Stimulated activated CD8-positive, alpha-beta memory T cell treated with anti-CD3 and anti-CD28 coated beads, Interleukin-15, amount 100 ng/mL, for 24 hours (primary cell): ENCODE results near the gene SCN3A.

ENCODE experiments used
- DNase-seq: peaks from one replicate; pipeline ENCODE4 v3.0.0-alpha.2; 2020; ENCODE audit warnings: low read depth

SCN3A gene

DNA sequence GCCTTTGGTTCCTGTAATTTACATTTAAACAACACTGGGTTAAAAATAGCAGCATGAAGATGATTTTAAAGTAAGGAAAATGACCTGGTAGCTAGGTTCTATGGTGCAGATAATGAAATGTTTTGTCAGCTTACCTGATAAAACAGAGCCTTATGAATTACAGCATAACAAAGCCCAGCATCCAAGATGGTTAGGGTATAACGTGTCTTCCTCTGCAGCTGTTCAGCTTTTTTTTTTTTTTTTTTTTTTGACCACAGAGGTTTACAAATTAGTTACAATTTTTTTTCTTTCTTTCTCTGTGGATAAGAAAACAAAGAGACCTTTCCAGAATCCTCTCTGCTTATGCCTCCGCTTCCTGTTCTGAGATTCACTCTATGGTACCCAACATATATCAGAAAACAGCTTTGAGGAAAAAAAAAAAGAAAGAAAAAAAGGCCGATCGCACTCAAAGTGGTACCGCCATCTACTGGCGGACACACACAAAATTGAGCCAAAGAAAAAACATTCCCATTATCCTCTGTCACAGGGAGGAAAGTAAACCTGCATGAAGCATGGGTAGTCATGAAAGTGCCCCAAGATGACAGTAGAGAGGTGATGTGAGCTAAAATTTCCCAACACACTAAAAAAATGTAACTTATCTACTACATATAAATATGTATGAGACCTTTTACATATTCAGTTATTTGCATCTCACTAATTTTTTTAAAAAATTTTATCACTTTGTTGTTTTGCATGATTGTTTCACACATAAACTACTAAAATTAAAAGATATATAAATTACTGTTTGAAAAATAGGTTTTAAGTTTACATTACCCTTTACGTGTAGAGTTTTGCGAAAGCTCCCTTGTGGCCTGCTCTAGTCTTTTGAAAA lies at the start of gene SCN3A:
Gene SCN3A (minus strand): TSS at position 362 of the 871 bp plus-strand sequence. CDS start 27,656 bp downstream, outside the sequence.
- no peak for DNase-seq

DNA sequence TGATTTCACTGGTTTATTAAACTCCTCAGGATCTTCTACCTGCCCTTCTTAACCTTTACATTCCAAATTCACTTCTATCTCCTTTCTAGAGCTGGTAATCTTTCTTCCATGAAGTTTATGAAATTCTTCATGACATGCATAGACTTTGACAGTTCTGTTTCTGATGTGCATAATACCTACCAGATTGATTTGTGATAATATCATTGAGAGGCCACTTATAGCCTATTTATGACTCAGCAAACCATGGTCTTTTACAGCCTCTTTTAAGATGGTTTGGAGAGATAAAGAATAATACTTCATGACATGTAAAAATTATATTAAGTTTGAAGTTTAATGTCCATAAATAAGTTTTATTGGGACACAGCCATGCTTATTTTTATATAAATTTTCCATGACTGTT lies 49.3 kb upstream of the SCN3A start:
- no peak for DNase-seq

DNA sequence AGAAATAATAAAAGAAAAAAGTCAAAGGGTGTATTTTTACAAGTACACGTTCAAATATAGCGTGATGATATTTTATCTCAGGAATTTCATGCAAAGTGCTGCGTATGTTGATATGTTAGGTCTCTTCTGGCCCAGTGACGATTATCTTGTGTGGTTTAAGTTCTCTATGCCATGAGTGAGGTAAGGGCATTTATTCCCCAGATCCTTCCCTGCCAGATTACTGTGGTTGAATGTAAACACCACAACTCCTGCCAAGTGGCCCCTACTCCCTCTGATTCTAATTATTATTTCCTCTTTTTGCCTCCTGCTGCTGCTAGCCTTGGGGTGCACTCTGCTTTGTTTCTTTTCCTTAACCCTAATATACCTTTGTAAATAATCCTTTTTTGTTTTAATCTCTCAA lies 47.5 kb upstream of the SCN3A start:
- no peak for DNase-seq

DNA sequence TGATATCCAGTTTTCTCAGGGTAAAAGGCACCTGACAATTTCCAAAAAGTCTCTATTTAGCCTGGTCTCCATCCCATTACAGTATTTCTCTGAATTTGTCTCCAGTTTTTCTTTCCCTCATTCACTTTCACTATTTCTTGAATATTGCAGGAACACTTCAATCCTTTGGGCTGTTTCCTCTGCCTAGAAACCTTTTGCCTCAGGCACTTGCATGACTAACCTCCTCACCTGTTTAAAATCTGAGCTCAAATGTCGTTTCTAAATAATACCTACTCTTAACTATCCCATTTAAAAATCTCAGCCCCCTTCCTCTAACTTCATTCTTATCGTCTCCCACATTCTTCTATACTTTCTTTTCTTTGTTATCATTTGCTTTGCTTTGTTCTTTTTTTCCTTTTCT lies 44.4 kb upstream of the SCN3A start:
- DNase-seq = no peak

DNA sequence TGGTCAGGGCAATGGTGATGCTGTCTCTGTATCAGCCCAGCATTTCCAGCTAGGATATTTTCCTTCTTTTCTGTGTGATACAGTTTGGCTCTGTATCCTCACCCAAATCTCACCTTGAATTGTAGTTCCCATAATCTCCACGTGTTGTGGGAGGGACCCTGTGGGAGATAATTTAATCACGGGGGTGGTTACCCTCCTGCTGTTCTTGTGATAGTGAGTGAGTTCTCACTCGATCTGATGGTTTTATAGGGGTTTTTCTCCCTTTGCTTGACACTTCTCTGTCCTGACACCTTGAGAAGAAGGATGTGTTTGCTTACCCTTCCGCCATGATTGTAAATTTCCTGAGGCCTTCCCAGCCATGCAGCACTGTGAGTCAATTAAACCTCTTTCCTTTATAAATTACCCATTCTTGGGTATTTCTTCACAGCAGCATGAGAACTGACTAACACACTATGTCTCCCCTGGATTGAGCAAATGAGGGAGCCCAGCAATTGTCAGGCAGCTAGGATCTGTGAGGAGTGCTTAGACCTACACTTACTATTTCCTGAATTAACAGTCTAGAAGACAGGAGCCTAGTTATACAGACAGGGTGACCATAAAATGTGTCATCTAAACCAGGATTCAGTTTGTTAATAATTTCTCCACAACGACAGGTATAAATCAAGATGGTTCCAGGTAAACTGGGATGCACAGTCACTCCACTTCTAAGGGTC lies 41.4 kb upstream of the SCN3A start:
- DNase-seq = no peak

DNA sequence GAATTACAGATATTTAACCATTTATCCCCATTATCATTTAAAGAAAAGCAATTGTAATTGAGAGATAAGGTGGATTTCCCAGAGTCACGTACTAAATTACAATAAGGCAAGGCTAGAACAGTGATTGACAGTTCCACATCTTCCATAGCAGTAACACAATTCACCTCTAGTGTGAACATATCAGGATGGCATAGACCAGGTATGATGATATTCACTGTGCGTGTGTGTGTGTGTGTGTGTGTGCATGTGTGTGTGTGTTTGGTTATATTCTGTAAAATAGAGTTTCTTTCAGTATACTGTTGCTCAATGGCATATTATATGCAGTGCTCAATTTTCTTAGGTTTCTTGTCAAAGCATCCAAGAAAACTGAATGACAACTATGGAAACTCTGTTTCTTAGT lies 37.1 kb upstream of the SCN3A start:
- DNase-seq = no peak

DNA sequence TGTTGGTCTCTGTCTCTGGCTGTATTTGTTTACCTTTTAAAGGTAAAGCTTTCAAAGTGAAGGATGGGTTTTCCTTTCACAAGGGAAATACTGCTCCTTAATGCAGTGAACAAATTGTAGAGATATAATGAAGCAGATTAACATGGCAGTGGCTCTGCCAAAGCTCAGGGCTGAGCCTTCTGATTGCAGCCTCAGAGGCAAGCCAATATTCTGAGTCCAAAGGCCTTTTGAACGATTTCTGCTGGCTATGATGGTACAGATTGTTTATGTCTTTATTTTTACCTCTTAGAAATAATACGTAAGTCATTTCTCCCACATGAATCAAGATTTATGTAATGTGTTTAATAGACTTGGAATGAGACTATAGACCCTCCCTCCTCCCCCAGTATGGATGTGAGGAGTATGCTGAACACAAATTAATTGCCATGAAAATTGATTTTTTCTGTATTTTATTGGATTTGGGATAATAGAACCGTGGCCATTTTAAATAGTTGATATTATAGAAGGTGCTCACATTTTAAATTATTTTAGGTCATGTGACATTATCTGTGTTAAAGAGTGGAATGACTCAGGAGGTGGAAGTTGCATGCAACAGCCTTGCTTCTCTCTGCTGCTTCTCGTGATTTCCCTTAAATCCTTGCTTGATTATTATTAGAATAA lies 36.1 kb upstream of the SCN3A start:
- no peak for DNase-seq

DNA sequence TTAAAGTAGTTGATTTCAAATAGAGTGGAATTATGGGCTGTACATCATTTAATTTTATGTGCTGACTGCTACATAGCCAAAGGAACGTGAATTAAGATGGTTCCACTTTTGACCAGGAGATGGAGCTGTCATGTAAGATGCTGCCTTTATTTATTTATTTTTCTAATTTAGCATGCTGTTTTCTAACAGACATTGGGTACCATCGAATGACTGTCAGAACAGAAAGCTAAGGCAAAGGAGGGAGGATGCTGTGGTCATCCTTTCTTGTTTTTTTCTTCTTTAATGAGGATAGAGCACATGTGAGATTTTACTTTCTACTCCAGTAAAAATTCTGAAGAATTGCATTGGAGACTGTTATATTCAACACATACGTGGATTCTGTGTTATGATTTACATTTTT lies 35.4 kb upstream of the SCN3A start, which contains the start of gene SCN2A:
Gene SCN2A (plus strand): TSS at position 185 of the 400 bp plus-strand sequence. CDS start 56,410 bp downstream, outside the sequence.
- no peak for DNase-seq

DNA sequence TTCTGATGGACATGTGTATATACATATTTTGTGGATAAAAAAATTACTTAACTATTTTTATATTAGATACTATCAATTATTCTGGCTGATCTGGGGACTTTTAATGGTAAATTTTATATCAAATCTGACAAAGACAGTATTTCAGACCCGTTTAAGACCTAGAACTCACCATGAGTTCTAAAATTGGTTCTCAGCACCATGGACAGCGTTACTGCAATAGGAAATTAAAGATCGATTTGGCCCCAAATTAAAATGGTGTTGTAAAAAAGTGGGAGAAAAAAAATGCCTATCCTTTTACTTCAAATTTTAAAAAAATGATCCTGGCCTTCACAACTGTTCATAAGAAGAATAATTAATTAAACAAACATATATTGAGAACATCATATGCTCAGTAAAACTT lies 34.4 kb upstream of the SCN3A start:
- no peak for DNase-seq

DNA sequence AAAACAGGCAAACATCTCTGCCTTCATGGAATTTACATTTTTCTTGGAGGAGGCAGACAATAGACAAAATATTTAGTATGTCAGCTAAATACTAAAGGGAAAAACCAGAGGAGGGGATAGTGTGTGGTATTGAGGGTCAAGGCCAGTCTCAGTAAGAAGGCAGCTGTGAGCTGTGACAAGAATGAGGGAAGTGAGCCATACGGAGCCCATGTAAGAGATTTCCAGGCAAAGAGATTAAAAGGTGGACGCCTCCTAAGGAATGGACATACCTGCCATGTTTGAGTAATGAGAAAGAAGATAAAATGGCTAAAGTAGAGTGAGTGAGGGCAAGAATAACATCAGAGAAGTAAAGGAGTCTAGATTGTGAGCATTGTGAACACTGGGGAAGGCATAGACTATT lies 33.2 kb upstream of the SCN3A start:
- DNase-seq = no peak

DNA sequence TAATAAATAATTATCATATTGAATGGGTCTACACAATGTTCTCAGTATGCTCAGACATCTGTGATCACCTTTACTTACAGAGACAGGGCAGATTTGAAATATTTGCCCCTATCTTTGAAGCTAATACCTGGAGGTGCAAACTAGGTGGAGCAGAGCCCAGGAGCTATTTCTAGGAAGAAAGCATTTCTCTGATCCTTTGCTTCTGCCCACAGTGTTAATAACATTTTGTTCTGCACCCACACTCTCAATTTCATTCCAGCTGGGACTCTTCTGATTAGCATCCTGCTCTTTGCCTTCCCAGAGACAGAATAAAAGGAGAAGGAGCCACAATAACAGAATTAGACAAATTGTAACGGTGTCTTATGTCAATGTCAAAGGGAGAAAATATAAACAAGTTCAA lies 23.7 kb upstream of the SCN3A start:
- no peak for DNase-seq

DNA sequence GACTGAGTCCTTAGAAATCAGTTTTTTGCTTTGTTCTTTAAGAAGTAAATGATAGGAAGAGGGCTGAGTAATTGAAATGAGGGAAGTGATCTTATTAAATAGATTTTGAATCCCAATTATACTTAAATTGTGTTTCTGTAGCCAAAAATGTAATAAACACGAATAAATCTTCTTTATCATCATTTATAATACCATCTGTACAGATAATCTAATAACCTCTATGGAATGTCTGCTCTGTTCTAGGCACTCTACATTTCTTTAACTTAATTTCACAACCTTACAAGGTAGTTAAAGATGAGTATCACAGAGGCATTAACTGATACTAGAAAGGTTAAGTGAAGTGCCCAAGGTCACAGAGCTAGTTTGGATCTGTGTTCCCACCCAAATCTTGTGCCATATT lies 21.1 kb upstream of the SCN3A start:
- no peak for DNase-seq

DNA sequence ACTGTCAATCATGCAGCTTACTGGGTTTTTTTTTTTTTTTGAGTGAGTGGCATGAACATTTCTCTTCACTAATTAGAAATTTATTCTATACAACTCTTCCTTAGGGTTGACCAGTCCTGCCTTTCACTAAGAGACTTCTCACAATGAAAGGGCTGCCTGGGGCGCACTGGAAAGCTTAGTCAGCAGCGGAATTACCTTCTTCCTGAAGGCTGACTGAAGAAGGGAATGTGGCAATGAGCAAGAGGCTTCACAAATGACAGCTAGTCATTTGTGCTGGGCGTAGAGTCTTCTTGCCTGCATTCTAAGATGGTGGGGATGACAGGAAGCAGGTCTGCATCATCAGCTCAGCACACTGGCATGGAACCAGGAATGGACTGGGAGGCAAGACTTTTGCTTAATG lies 15.6 kb upstream of the SCN3A start:
- DNase-seq = no peak

DNA sequence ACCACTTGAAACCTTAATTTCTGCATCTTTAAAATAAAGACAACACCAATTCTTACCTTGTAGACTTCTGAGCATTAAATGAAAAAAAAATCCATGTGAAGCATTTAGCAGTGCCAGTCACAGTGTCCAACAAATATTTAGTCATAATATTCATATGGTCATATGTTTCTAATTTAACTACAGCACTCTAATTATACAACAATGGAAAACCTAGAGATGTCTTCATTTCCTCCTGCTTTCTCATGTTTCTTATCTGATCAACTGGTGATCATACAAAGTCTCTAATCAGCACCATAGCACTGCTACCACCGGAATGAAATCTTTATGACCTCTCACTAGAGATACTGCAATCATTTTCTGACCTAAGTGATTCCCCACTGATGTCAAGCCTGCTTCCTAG lies 10.2 kb upstream of the SCN3A start:
- no peak for DNase-seq

DNA sequence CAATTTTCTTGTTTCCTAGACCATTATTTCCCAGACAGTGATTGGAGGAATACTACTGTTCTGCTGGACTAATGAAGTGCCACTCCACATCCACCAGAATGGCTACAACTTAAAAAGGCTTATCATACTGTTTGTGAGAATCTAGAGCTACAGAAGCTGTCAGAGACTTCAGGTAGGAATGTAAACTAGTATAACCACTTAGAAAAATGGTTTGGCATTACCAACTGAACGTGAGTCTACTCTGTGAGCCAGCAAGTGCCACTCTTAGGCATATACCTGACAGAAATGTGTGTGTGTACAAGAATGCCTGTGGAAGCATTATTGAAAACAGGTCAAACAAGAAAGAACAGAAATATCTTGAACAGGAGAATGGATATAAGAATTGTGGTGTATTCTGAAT lies 4.2 kb upstream of the SCN3A start:
- no peak for DNase-seq

DNA sequence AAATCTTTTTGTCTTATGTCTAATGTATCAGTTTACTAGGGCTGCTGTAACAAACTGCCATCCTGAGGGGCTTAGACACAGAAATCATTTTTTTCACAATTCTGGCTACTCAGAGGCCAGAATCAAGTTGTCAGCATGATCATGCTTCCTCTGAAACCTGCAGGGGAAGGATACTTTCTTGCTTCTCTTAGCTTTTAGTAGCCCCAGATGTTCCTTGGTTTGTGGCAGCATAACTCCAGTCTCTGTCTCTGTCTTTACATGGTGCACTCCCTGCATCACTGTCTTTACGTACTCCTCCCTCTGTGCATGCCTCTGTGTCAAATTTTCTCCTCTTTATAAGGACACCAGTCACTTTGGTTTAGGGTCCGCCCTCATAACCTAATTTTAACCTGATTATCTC lies 2.0 kb upstream of the SCN3A start:
- DNase-seq = no peak

DNA sequence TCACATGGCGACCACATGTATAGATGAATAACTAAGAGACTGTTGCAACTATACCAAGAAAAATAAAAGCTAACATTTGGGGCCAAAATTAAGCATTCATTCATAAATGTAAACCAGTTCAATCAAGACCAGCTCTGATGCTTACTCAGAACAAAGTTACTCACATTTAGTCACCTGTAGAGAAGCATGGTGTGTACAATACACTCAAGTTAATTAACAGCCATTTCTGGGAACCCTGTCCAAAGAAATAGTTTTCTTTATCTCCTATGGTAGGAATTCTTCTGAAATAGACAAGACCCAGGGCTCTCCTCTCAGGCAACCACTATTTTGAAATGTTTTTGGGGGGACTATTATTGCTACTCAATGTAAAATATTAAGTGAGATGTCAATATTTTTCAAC lies 1.6 kb downstream of the SCN3A start:
- no peak for DNase-seq

DNA sequence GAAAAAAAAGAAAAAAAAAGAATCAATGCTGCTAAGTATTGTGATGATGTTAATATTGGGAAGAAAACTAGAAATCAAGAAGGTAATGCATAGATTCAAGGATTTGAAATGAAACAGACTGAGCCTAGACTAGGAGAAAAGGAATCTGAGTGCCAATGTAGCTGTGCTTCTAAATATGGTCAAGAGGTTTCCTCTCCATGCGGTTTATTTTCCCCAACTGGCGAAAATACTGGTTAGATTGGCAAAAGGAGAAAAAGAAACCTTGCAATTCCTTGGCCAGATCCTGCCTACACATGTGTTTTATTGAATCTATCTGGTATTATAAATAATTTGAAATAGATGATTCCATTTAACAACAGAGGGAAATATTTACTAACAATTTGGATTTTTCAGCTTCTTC lies 5.7 kb downstream of the SCN3A start:
- DNase-seq = no peak

DNA sequence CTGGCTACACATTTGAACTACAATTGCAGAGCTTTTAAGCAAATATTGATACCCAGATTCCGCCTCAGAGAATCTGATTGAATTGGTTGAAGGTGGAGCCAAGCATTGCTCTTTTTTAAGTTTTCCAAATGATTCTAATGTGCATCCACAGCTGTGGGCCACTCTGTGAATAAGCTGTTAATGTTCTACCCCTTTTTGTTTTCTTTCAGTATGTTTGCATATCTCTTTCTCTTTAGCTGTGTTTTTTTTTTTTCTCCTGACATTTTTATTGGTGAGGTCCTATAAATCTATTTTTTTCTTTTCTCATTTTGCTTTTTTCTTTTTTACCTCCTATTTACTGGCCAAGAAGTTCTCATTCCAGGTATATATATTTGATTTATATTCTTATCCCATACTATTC lies 6.5 kb downstream of the SCN3A start:
- DNase-seq = no peak

DNA sequence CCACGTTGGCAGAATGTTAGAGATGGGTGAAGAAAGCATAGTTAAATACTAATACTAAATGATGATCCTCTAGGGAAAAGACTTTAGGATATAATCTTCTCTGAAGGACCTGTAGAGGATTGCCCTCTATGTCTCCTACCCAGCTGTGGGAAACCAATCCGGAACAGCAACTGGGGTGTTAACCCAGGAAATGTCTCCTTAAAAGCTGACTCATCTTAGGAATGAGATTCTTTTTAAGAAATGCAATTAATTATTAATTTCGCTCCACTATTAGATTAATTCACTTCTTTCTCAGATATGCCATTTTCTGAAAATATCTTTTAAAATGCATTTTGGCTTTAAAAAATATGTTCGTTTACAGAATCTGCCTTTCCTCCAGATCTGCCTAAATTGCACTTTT lies 7.4 kb downstream of the SCN3A start:
- no peak for DNase-seq

DNA sequence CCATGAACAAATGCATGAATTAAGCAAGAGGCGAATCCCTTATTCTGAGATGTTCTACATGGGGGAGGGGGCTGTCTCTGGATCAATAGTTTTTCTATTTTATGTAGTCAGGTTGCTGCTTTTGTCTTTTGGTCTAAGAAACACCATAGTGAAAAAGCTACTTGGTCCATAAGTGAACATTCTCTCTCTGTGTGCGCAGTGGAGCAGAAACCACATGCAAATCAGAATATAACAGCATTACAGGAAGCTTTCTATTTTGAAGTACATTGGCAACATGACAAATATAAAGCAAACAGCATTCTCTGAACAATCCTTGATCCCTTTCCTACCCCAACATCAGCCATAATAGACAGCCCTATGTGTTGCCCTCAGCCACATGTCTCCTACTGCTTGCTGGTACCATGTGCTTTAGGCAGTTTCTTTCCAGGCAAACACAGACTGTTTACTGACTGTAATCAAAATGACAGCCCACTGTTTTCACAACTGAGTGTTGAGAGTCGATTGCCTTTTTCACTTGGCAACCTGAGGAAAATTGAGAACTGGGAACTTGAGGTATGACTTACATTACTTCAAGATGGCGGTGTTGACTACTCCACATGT lies 10.6 kb downstream of the SCN3A start:
- DNase-seq = no peak

DNA sequence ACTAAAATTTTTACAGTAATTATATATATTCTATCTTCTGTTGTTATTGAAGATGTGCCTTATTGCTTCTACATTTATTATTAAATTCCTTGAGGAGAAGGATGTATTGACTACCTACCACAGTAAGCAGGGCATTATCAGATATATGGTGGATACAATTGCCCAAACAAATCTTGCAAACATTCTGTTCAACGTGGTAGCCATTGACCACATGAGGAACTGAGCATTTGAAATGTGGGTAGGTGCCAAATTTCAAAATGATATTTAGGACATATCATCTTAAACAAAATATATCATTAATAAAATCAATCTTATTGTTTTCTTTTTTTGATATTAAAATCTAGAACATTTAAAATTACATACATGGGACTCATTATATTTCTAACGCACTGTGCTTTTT lies 11.1 kb downstream of the SCN3A start:
- DNase-seq = no peak
